ENCODE data around the gene IRF4.

GRCh38 chr6:401994-402640 lies 10.6 kb downstream of the IRF4 start:
- TF ChIP-seq POLR2A (IDR thresholded peaks at IDR 0.05) = no peak
- TF ChIP-seq, protein P1, sequence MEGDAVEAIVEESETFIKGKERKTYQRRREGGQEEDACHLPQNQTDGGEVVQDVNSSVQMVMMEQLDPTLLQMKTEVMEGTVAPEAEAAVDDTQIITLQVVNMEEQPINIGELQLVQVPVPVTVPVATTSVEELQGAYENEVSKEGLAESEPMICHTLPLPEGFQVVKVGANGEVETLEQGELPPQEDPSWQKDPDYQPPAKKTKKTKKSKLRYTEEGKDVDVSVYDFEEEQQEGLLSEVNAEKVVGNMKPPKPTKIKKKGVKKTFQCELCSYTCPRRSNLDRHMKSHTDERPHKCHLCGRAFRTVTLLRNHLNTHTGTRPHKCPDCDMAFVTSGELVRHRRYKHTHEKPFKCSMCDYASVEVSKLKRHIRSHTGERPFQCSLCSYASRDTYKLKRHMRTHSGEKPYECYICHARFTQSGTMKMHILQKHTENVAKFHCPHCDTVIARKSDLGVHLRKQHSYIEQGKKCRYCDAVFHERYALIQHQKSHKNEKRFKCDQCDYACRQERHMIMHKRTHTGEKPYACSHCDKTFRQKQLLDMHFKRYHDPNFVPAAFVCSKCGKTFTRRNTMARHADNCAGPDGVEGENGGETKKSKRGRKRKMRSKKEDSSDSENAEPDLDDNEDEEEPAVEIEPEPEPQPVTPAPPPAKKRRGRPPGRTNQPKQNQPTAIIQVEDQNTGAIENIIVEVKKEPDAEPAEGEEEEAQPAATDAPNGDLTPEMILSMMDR (IDR thresholded peaks at IDR 0.05 in 8 of 11, conservative IDR thresholded peaks at IDR 0.05 in 3 of 11) = no peak
- TF ChIP-seq POLR2AphosphoS5 (IDR thresholded peaks at IDR 0.05) = peak in 1 of 3 donors; percentile 25
